ENCODE results near the gene PRR30.

DNA sequence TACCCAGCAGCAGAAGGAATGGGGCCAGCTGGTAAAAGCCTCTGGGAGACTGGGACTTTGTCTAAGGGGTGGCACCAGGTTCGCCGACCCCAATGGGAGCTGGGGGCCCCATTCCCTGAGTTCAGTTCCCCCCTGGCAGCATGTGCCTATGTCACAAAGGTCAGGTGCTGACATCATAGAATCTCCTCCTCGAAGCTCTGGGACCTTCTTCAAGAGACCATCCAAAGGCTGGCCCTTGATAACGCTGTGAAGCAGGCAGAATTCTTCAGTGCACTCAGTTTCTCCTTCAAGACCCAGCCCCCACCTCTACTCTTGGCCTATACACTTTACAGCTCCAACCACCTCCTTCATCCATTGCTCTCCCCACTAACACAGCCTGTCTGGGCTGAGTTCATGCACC is at the start of gene PRR30:
- TF ChIP-seq, protein P1, sequence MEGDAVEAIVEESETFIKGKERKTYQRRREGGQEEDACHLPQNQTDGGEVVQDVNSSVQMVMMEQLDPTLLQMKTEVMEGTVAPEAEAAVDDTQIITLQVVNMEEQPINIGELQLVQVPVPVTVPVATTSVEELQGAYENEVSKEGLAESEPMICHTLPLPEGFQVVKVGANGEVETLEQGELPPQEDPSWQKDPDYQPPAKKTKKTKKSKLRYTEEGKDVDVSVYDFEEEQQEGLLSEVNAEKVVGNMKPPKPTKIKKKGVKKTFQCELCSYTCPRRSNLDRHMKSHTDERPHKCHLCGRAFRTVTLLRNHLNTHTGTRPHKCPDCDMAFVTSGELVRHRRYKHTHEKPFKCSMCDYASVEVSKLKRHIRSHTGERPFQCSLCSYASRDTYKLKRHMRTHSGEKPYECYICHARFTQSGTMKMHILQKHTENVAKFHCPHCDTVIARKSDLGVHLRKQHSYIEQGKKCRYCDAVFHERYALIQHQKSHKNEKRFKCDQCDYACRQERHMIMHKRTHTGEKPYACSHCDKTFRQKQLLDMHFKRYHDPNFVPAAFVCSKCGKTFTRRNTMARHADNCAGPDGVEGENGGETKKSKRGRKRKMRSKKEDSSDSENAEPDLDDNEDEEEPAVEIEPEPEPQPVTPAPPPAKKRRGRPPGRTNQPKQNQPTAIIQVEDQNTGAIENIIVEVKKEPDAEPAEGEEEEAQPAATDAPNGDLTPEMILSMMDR (conservative IDR thresholded peaks at IDR 0.05 in 1 of 2, IDR thresholded peaks at IDR 0.05 in 1 of 2; ENCODE audit: low read depth in 1 of 2, low read length in 2 of 2) = no peak
- no peak for TF ChIP-seq EZH2 (IDR thresholded peaks at IDR 0.05; ENCODE audit: low read length, missing control alignments)
